Esophagus squamous epithelium (tissue), 5 donors: ENCODE results near the gene NHSL2. TPM values are rescaled to one million over a fixed set of nuclear protein-coding genes. Genes with fewer than 3 reads are reported as not detected.

ENCODE experiments used
- DNase-seq: peaks from one replicate; lab custom pipeline; 2025; lab: John Stamatoyannopoulos, UW
- H3K27ac ChIP-seq, 4 donors: fragments of 200-600 bp; sonication (generic); one replicate each; pipeline ENCODE4 v1.5.1; 2016 to 2019; ENCODE audit warnings: mild to moderate bottlenecking in 1 of 4
- H3K27me3 ChIP-seq, 4 donors: fragments of 200-600 bp; sonication (generic); 1 replicate in 3 of 4; 2 replicates in 1 of 4; pipeline versions ENCODE4 v1.5.1 to v1.6.0; 2017 to 2021; ENCODE audit warnings: antibody characterized with exemption in 1 of 4
- H3K36me3 ChIP-seq, 3 donors: fragments of 200-600 bp; sonication (generic); one replicate each; pipeline ENCODE4 v1.5.1; 2016 to 2019
- H3K4me1 ChIP-seq, 3 donors: fragments of 200-600 bp; sonication (generic); one replicate each; pipeline ENCODE4 v1.5.1; 2017 to 2019
- H3K4me3 ChIP-seq, 4 donors: fragments of 200-600 bp; sonication (generic); 1 replicate in 3 of 4; 2 replicates in 1 of 4; pipeline ENCODE4 v1.5.1; 2016 to 2019; ENCODE audit warnings: mild to moderate bottlenecking in 2 of 4, moderate library complexity in 1 of 4
- H3K9me3 ChIP-seq, 3 donors: fragments of 200-600 bp; sonication (generic); one replicate each; pipeline ENCODE4 v1.5.1; 2016 to 2019
- POLR2A ChIP-seq, 4 donors: fragments of 450-650 bp; IDR thresholded peaks; one replicate each; pipeline ENCODE4 v1.6.1; 2017; ENCODE audit warnings: antibody characterized with exemption in 4 of 4, mild to moderate bottlenecking in 4 of 4, moderate library complexity in 3 of 4
- WGBS, 2 donors: methylation state at CpG; one replicate each; pipeline ENCODE4 v1.1.5; 2018; 5-methylcytosine and 5-hydroxymethylcytosine counted together
- intact Hi-C: fragments of 100-400 bp; cut with DNase I; formaldehyde crosslinking; loops from one replicate; pipeline ENCODE4 v1.15.0; 2022
- total RNA-seq, 4 donors: library from RNA; depleted of rRNA; stranded (reverse); fragments of >200 nt; gene quantifications; one replicate each; pipeline ENCODE4 v1.1.0, GENCODE V29; 2016
- TF ChIP-seq, protein P1 (sequence below), 6 experiments: fragments of 450-650 bp in 4 of 6; fragments of 200-600 bp in 2 of 6; sonication (generic) in 2 of 6; IDR thresholded peaks; one replicate each; pipeline ENCODE4 v1.5.1; 2016 to 2019; ENCODE audit warnings: antibody characterized with exemption in 6 of 6, mild to moderate bottlenecking in 4 of 6, moderate library complexity in 4 of 6
- donor health status: DM: yes; HTN: yes; CAD: no.

The NHSL2 gene
- total RNA-seq, 4 donors from 2014 or later, result 0.23 to 7.1 (median 1.6) TPM

DNA sequence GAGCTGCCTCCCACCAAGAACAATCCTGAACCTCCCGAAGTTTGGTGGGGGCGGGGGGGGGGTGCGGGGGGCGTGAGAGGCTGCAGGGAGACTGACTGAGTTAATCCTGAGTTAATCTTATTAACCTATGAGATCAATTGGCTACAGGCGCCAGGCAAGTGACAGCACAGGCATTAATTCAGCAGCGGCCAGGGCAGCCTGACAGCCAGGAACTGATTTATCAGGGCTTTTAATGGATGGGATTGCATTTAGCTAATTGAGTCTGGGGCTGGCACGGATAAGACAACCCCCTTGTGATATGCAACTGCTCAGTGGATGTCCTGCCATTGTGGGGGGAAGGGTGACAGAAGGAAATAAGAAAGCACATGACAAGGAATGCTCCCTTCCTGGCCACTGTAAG lies 204.7 kb downstream of the NHSL2 start:
- no peak for TF ChIP-seq POLR2A (IDR thresholded peaks at IDR 0.05)
- TF ChIP-seq, protein P1, sequence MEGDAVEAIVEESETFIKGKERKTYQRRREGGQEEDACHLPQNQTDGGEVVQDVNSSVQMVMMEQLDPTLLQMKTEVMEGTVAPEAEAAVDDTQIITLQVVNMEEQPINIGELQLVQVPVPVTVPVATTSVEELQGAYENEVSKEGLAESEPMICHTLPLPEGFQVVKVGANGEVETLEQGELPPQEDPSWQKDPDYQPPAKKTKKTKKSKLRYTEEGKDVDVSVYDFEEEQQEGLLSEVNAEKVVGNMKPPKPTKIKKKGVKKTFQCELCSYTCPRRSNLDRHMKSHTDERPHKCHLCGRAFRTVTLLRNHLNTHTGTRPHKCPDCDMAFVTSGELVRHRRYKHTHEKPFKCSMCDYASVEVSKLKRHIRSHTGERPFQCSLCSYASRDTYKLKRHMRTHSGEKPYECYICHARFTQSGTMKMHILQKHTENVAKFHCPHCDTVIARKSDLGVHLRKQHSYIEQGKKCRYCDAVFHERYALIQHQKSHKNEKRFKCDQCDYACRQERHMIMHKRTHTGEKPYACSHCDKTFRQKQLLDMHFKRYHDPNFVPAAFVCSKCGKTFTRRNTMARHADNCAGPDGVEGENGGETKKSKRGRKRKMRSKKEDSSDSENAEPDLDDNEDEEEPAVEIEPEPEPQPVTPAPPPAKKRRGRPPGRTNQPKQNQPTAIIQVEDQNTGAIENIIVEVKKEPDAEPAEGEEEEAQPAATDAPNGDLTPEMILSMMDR (IDR thresholded peaks at IDR 0.05), result no peak
- Histone ChIP-seq H3K4me3 (no peak overlapping the region), H3K27ac (peak overlapping the region in 1 of 4 donors; percentile 54), H3K4me1 (no peaks in the 10 kb centered on the region), H3K36me3 (no peaks in the 10 kb centered on the region), H3K9me3 (no peaks in the 10 kb centered on the region), H3K27me3 (no peaks in the 10 kb centered on the region)
- 60 to 70% methylated on average over 1 to 2 of the region's 7 CpGs for WGBS, 2 donors
- intact Hi-C loops, result no loop called here
- no peak for DNase-seq

- H3K27me3 ChIP-seq, result peaks cover 0 to 4% (median 0%) of the 10 kb centered on the region in 4 donors
- peaks cover 0 to 23% (median 7%) of the 10 kb centered on the region in 3 donors for H3K4me1 ChIP-seq
- WGBS, 2 donors, result 86 to 93% methylated on average over 2 of the region's 2 CpGs
- DNase-seq, result no peak
- H3K4me3 ChIP-seq, result no peak overlapping the region
- no peaks in the 10 kb centered on the region for H3K36me3 ChIP-seq
- no peaks in the 10 kb centered on the region for H3K9me3 ChIP-seq
- H3K27ac ChIP-seq, result no peak overlapping the region
- intact Hi-C loops, result no loop called here
- TF ChIP-seq POLR2A (IDR thresholded peaks at IDR 0.05), result no peak
- TF ChIP-seq, protein P1 (IDR thresholded peaks at IDR 0.05), result no peak
These were observed 207.1 kb downstream of the NHSL2 start for GRCh38 chrX:72117636-72118210.

DNA sequence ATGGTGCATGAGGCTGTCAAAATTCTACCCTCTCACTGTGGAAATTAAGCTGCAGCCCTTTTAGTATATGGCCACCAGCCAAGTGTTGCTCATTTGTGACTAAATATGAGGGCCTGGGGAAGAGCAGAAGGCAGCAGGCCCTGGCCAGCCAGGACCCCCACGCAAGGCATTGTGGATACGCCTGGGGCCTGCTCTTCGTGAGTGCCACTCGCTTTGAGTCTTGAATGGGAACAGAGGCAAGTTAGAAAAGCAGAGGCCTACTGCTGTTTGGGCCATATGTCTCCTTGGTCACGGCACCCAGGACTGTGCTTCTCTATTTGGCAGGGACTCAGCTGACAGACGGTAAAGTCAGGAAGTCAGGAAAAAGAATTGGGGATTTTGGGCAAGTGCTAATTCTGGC lies 210.2 kb downstream of the NHSL2 start:
- Histone ChIP-seq H3K4me1 (peaks cover 7 to 54% (median 22%) of the 10 kb centered on the region in 3 donors), H3K9me3 (no peaks in the 10 kb centered on the region), H3K27ac (peak overlapping the region; percentile 36 to 86 (median 73)), H3K36me3 (no peaks in the 10 kb centered on the region), H3K27me3 (peaks cover 0 to 7% (median 0%) of the 10 kb centered on the region in 4 donors), H3K4me3 (no peak overlapping the region)
- WGBS, 2 donors, result 41 to 68% methylated on average over 5 to 6 of the region's 6 CpGs
- no peak for TF ChIP-seq POLR2A (IDR thresholded peaks at IDR 0.05)
- TF ChIP-seq, protein P1 (IDR thresholded peaks at IDR 0.05), result no peak
- no peak for DNase-seq
- intact Hi-C loops, result loop anchor here (10.0 kb wide), 1 partner anchor 106 kb away; no protein-coding TSS in a partner anchor

- no peak overlapping the region for H3K4me3 ChIP-seq
- intact Hi-C loops, result loop anchor here (10.0 kb wide), 1 partner anchor 107 kb away; no protein-coding TSS in a partner anchor
These were observed 210.7 kb downstream of the NHSL2 start for GRCh38 chrX:72121383-72121782.

More at GRCh38 chrX:72121383-72121782, 210.7 kb downstream of the NHSL2 start:
- WGBS, 2 donors, result 4 to 12% methylated on average over 2 to 3 of the region's 3 CpGs
- Histone ChIP-seq H3K9me3 (no peaks in the 10 kb centered on the region), H3K27ac (peak overlapping the region in 3 of 4 donors; percentile 69 to 86 (median 77)), H3K27me3 (peaks cover 0 to 7% (median 0%) of the 10 kb centered on the region in 4 donors), H3K4me1 (peaks cover 11 to 59% (median 27%) of the 10 kb centered on the region in 3 donors), H3K36me3 (no peaks in the 10 kb centered on the region)
- peak; percentile 6 for DNase-seq
- TF ChIP-seq, protein P1 (IDR thresholded peaks at IDR 0.05), result no peak
